HG03469 (cell line): ENCODE results near the gene CATSPERZ.

Experiments
- ATAC-seq: cut with Tn5 transposase; IDR thresholded peaks from one replicate; pipeline ENCODE4 v1.9.1; 2021; ENCODE audit warnings: mild to moderate bottlenecking, moderate library complexity, moderate number of reproducible peaks; ENCODE audit not compliant: unreplicated experiment

The CATSPERZ gene

DNA sequence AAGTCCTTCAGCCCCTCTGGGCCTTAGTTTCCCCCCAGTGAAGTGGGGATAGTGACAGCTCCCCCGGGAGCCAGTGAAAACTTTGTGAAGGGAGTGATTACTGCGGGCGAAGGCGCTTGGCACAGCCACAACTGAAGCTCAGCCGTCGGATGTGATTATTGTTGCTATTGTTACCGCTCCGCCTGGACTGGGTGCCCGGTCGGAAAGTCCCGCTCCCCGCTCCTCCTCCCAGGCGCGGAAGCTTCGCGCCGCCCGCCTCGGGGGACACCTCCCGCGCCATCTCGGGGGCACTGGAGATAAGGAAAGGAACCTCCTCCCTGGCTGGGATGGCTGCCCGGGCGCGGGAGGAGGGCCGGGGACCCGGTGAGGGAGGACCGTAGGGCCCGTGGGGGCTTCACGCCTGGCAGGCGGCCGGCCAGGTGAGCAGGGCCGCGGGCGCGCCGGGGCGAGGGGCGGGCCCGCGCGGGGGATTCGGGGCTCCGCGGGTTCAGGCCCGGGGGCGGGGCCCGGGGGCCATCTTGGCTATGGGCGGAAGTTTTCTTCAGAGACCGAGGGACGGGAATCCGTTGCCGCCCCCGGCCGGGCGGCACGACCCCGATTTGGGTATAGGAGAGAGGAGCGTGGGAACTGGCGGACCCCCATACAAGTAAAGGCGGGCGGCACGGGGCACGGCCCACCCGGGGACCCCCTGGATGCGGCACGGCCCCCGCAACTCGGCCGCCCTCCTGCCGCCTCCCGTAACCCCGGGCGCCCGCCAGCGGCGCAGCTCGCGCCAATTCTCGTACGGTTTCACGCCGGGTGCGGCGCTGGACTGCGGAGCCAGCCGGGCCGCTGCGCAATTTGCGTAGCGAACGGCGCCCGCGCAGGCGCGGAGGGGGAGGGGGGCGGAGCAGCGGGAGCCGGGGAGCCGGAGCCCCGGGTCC is 14.9 kb upstream of the CATSPERZ start, which contains the start of gene GPR137:
GPR137 (plus strand) TSS at position 887 of the 923 bp plus-strand sequence. CDS start 677 bp downstream, outside the sequence.
- ATAC-seq = peak; percentile 49

DNA sequence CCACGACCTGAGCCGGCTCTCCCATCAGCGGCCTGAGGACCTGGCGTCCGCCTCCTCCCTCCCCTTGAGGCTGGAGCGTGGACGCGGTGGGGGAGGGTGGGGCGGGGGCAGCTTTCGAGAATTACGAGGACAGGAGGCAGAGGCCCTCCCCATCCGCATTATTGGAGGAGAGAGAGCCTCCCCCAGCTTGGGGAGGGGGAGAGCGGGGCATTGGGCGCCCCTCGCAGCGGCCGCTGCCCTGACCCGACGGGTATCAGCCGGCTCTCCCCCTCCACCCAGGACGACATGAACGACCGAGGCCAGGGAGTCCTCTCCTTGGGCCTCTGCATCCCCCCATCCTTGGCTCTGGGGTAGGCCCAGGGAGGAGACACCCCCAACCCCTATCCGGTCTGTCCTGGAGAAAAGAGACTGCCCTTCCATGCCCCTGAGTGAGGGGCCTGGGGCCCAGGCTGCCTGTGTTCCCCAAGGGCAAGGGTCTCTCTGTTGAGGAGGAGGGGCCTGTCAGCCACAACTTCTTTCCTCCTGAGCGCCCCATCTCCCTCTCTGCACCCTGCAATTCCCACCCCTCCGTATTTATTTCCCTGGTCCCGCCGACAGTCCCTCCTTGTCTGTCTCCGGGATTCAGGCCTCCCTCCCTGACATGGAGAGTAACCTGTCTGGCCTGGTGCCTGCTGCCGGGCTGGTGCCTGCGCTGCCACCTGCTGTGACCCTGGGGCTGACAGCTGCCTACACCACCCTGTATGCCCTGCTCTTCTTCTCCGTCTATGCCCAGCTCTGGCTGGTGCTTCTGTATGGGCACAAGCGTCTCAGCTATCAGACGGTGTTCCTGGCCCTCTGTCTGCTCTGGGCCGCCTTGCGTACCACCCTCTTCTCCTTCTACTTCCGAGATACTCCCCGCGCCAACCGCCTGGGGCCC is 14.0 kb upstream of the CATSPERZ start:
- no peak for ATAC-seq

DNA sequence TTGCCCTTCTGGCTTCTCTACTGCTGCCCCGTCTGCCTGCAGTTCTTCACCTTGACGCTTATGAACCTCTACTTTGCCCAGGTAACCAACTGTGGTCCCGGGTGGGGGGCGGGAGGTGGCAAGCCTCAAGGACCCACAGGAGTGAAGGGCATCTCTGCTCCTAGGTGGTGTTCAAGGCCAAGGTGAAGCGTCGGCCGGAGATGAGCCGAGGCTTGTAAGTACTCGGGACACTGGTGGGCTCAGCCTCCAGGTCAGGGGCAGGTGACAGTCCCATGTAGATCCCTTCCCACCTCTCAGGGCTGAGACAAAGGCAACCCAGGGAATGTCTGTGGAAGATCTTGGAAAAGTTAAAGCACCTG is 13.4 kb upstream of the CATSPERZ start:
- ATAC-seq = no peak

DNA sequence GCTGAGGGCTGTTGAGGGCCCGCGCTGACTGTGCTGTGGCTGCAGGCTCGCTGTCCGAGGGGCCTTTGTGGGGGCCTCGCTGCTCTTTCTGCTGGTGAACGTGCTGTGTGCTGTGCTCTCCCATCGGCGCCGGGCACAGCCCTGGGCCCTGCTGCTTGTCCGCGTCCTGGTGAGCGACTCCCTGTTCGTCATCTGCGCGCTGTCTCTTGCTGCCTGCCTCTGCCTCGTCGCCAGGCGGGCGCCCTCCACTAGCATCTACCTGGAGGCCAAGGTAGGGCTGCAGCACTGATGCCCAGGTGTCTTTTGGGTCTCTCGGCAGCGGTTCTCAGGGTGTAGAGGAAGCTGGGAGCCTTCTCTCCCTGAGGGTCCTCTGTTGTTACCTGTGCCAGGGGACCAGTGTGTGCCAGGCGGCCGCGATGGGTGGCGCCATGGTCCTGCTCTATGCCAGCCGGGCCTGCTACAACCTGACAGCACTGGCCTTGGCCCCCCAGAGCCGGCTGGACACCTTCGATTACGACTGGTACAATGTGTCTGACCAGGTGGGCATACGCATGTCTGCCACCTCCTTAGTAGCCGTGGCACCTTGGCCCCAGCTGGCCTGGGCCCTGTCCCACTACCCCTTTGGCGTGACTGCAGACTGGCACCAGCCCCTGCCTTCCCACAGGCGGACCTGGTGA is 12.3 kb upstream of the CATSPERZ start:
- ATAC-seq = no peak

DNA sequence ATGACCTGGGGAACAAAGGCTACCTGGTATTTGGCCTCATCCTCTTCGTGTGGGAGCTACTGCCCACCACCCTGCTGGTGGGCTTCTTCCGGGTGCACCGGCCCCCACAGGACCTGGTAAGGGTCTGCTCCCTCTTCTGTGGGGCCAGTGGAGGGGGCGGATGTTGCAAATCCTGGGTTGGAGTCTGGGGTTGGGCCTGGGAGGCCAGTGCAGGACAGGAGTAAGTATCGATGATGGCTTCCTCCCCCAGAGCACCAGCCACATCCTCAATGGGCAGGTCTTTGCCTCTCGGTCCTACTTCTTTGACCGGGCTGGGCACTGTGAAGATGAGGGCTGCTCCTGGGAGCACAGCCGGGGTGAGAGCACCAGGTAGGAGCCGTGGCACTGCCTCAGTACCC is 11.8 kb upstream of the CATSPERZ start:
- no peak for ATAC-seq

DNA sequence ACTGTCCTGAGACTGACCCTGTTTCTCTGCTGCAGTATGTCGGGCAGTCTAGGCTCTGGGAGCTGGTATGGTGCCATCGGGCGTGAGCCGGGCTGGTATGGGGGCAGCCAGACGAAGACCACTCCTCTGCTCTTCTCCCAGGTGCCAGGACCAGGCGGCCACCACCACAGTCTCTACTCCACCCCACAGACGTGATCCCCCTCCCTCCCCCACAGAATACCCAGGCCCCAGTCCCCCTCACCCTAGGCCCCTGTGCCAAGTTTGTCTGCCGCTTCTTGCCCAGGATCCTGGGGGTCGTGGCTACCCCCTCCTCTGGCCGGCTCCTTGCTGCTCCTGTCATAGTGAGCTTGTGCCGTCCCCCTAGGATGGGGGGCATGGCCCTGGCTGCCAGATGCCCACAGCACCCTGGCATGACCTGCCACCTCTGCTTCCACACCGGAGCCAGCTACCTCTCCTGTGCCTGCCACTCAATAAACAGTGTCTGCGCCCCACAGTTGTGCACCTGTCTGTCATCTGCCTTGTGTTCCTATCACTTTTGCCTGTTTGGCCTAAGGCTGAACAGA is 11.1 kb upstream of the CATSPERZ start:
- ATAC-seq = no peak

DNA sequence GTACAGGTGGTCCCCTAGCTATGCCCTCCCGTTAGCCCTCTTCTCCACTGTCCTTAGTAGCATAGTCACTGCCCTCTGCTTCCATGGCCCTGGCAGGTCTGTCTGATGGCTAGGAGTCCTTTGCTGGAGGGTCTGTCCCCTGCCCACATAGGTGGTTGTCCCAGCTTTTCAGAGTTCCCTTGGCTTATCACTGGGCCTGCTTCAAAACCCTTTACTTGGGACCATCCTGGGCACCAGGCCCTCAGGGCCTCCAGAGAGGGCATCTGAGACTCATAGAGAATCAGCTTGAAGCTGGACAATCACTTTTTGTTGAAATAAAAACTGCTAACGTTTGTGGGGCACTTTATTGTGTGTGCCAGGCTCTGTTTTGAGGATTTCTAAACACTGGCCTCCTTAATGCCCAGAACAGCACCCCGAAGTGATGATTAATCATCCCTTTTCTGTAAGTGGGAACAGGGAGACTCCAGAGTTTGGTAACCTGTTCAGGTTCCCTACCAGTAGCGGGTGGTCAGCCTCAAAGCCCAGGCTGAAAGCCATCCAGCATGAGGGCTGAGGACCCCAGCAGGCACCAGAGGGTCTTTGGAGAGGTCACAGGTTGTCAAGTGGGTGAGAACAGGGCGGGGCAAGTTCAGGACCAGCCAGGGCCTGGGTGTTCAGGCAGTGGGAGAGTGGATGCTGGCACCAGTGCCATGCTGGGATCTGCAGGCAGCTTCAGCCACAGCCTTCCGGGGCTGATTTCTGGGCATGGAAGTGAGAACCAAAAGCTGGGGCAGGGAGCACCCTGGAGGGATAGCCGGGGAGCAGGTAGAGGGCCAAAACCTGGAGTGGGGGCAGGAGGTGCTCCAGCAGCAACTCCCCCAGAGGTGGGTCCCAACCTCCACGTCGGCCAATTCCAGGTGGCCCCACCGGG is 9.6 kb upstream of the CATSPERZ start:
- ATAC-seq = no peak

DNA sequence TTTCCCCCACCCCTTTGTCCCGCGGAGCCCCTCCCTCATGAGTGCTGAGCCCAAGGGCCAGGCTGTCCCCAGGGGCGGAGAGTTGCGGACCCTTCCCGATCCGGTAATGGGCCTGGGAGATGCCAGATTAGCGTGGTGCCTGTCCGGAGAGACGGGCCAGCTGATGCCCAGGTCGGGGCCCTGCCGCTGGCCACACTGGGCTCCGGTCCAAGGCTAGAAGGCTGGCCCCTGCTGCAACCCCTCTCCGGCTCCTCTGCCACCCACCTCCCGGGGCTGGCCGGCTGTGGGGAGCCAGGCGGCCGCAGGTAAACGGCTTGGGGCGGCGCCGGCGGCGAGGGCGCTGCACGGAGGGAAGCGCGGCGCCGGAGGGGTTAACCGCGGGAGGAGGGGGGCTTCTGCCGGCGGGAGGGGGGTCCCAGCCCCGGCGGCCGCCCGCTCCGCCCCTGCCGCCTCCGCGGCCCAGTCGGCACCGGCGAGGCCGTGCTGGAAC is 8.9 kb upstream of the CATSPERZ start, which contains the start of gene KCNK4:
KCNK4 (plus strand) TSS at position 41 of the 490 bp plus-strand sequence. CDS start 1,717 bp downstream, outside the sequence.
- ATAC-seq = no peak

DNA sequence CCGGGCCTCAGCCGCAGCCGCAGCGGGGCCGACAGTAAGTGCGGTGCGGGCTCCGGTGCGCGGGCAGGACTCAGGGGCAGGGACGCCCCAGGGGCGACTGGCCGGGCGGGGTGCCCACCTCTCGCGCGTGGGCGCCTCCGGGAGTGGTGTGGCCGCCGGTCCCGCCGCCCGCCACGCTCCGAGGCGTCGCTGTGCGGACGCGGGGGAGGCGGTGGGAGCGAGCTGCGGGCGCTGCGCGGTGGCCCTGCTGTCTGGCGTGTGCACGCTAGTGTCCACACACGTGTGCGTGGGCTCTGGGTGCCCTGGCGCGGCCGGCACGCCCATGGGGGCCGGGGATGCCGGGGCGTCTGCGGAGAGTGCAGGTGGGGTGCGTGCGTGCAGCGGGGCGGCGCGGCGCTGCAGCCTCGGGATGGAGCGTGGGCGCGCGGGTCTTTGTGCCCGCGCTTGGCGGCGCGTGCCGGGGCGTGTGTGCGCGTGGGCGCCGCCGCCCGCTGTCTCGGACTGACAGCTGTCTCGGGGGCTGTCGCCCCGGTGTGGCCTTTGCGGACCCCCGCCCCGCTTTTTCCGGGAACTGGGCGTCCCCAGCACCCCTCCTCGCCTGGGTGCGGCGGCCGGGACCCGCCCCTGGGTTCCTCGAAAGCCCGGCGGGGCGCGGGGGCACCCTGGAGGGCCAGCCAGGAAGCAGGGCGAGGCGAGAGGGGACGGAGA is 8.3 kb upstream of the CATSPERZ start:
- no peak for ATAC-seq

DNA sequence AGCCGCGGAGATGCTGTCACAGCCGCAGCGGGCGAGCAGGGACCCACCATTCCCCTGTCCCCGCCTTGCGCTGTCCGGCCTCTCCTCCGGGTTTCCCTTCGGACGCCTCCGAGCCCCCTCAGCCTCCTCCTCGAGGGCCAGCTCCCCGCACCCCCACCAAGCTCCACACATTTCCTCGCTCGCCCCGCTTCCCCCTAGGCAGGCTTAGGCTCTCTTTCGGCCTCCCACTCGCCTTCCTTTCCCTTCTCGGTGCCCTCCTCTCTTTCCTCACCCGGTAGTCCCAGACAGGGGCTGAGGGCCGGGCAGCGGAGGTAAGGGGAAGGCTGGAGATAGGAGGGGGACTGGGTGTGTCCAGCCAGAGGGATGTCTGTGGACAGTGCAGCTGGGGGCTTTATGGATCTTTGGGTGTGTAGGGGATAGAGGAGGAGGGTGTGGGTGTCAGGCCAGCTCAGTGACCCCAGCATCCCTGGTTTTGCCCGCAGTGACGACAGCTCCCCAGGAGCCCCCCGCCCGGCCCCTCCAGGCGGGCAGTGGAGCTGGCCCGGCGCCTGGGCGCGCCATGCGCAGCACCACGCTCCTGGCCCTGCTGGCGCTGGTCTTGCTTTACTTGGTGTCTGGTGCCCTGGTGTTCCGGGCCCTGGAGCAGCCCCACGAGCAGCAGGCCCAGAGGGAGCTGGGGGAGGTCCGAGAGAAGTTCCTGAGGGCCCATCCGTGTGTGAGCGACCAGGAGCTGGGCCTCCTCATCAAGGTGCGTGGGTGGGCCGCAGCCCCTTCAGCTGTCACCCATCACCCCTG is 7.5 kb upstream of the CATSPERZ start:
- ATAC-seq = no peak

DNA sequence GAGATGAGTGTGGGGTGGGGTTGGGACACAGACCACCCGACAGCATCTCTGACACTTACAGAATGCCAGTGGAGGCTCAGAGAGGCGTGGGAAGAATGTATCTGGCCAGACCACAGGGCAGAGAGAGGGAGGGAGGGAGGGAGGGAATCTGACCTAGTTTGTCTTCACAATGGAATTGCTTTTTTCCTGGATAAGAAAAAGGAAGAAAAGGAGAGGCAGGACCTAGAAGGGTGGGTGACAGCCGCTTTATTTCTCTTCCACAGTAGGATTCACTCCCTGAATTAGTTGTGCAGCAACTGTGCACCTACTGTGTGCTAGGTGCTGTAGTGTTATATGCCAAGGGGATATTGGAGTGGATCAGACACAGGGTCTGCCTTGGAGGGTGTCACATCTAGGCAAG is 5.4 kb upstream of the CATSPERZ start:
- ATAC-seq = no peak

DNA sequence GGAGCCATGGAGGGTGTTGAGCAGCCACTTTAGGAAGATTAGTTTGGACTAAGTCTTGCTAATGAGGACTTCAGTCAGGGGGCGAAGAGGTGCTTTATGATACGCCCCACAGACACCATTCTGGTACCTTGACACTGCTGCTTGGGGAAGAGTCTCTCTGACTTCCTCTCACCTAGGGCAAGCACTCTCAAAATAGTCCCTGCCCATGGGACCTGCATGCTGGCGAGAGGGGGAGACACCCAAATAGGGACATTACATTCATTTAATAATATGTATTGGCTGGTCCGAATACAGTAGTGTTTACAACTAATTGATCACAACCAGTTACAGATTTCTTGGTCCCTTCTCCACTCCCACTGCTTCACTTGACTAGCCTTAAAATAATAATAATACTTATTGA is 4.4 kb upstream of the CATSPERZ start:
- no peak for ATAC-seq

DNA sequence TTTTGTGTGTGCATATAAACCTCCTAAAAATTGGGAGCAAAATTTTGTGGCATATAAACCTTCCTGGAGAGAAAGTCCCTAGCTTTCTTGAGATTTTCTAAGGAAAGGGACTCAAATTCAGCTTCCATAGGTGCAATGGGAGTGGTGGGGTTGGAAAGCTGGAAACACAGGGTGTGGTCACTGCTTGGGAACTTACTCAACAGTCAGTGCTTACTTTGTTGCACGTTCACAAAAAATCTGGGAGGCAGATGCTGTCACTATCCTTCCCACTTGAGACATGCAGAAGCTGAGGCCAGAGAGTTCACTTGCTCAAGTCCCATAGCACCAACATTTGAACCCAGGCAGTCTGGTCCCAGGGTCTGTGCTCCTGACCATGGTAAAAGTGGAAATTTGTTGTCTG is 3.9 kb upstream of the CATSPERZ start:
- ATAC-seq = no peak

DNA sequence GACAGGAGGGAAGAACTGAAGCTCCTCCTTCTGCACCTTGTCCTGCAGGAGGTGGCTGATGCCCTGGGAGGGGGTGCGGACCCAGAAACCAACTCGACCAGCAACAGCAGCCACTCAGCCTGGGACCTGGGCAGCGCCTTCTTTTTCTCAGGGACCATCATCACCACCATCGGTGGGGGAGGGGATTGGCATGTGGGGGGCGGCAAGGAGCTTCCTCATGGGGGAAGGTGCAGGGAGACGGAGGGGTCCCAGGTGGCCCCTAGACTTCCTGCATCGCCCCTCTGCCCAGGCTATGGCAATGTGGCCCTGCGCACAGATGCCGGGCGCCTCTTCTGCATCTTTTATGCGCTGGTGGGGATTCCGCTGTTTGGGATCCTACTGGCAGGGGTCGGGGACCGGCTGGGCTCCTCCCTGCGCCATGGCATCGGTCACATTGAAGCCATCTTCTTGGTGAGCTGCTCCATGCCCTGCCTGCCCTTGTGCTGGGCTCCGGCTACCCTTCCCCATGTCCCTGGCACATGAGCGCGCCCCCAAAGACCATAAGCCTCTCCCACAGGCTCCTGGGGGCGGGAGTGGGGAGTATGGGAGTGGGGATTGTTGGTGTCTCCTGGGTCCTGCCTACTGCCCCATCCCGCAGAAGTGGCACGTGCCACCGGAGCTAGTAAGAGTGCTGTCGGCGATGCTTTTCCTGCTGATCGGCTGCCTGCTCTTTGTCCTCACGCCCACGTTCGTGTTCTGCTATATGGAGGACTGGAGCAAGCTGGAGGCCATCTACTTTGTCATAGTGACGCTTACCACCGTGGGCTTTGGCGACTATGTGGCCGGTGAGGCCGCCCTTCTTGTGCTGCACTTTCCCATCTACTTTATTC is 3.1 kb upstream of the CATSPERZ start:
- ATAC-seq = no peak

DNA sequence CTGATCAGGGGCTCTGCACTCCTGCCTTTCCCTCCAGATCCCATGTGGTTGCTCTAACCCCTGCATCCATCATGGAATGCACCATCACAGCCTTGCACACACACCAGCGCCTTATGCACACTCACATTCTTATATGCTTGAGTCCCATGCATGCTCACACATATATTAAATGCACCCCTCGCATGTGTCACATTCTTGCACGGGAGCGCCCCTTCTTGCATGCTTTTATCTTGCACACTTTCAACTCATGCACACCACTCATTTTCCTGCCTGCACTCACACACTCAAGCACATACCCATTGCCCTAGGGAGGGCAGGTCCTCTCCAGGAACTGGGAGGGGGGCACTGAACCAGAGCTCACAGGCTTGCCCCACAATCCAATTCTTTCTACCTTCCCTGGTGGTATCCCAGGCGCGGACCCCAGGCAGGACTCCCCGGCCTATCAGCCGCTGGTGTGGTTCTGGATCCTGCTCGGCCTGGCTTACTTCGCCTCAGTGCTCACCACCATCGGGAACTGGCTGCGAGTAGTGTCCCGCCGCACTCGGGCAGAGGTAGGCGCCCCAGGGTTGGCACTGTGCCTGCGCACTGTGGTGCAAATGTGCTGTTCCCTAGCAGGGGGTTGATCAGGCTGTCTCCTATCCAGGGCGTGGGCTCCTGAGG is 2.3 kb upstream of the CATSPERZ start:
- ATAC-seq = no peak
